ENCODE measurements around the gene PRKCA. TPM values are rescaled to one million over a fixed set of nuclear protein-coding genes. Genes with fewer than 3 reads are reported as not detected.

The PRKCA gene
- total and polyA plus RNA-seq, 9 of the 15 experiments (the other 6 are each of a cell fraction or from before 2014, with no cell fraction given) = 3.2 to 33.0 (median 17.8) TPM

GRCh38 chr17:66643815-66644710, 341.6 kb downstream of the PRKCA start:
- in situ Hi-C loops (cut with MboI) = no loop called here
- no peak for FAIRE-seq
- POLR2A ChIA-PET = interaction anchor here (0.6 to 1.7 kb wide), 2 partner anchors 12 to 137 kb away, joined by 3 read pairs; no protein-coding TSS in a partner anchor
- TF ChIP-seq MIER1 (IDR thresholded peaks at IDR 0.05; ENCODE audit: low read depth) (no peak), SIX5 (IDR thresholded peaks at IDR 0.05; ENCODE audit: borderline replicate concordance in 1 of 2, insufficient read depth in 1 of 2, low read depth in 1 of 2, low read length in 2 of 2) (no peak), POLR2G (IDR thresholded peaks at IDR 0.05; ENCODE audit: low read depth, low read length) (no peak), FOXJ3 (CRISPR knock-in tag; IDR thresholded peaks at IDR 0.05) (no peak), RBFOX2 (IDR thresholded peaks at IDR 0.05; ENCODE audit: low read depth, low read length) (no peak), GTF2E2 (tag; IDR thresholded peaks at IDR 0.05) (no peak), ZNF146 (CRISPR knock-in tag; IDR thresholded peaks at IDR 0.05; ENCODE audit: unreplicated experiment) (no peak), HMGN3 (IDR thresholded peaks at IDR 0.05; ENCODE audit: borderline replicate concordance, extremely low read depth, insufficient read length, low read depth, low read length) (no peak), ARID3B (CRISPR knock-in tag; IDR thresholded peaks at IDR 0.05; ENCODE audit: borderline replicate concordance) (no peak), NCOA2 (IDR thresholded peaks at IDR 0.05; ENCODE audit: partially characterized antibody in 2 of 2) (no peak), YY1 (IDR thresholded peaks at IDR 0.05; ENCODE audit: borderline replicate concordance in 1 of 3, control insufficient read depth in 1 of 3, extremely low read depth in 1 of 3, insufficient read depth in 3 of 3, insufficient read length in 1 of 3, insufficient replicate concordance in 2 of 3, low read depth in 1 of 3, low read length in 2 of 3) (no peak), CREB3 (tag; conservative IDR thresholded peaks at IDR 0.05; ENCODE audit: low read depth) (no peak), HSF4 (CRISPR knock-in tag; IDR thresholded peaks at IDR 0.05; ENCODE audit: borderline replicate concordance) (no peak), DNMT1 (IDR thresholded peaks at IDR 0.05) (no peak), ZBTB8A (IDR thresholded peaks at IDR 0.05; ENCODE audit: partially characterized antibody) (no peak), TSC22D4 (tag; IDR thresholded peaks at IDR 0.05) (no peak)

More at GRCh38 chr17:66643815-66644710, 341.6 kb downstream of the PRKCA start:
- no peak for DNase-seq (ENCODE audit: extremely low read depth in 1 of 4, low spot score in 3 of 4)
- Histone ChIP-seq H3K4me3 (no peak overlapping the region), H2AFZ (ENCODE audit: low read depth, low read length) (no peak overlapping the region), H3K79me2 (ENCODE audit: control insufficient read depth, insufficient read depth, low read length) (no peaks in the 10 kb centered on the region), H3K27ac (ENCODE audit: extremely low read depth, low read depth, low read length) (no peak overlapping the region), H3K36me3 (ENCODE audit: control insufficient read depth, insufficient read depth, low read length) (peaks cover 24% of the 10 kb centered on the region), H3K4me1 (replicated peaks in 1 of 2; ENCODE audit: control insufficient read depth in 2 of 2, insufficient read depth in 2 of 2, low read length in 2 of 2) (no peaks in the 10 kb centered on the region), H4K20me1 (replicated peaks; ENCODE audit: control insufficient read depth, insufficient read depth, low read length) (no peaks in the 10 kb centered on the region), H3K27me3 (ENCODE audit: control insufficient read depth in 2 of 2, insufficient read depth in 2 of 2, low read length in 2 of 2) (no peaks in the 10 kb centered on the region), H3K9ac (ENCODE audit: insufficient read depth in 1 of 2, low read depth in 2 of 2, low read length in 2 of 2) (no peak overlapping the region), H3K4me2 (ENCODE audit: insufficient read depth, low read length) (no peak overlapping the region), H3K9me3 (replicated peaks; ENCODE audit: control insufficient read depth, insufficient read depth, low read depth, low read length) (no peaks in the 10 kb centered on the region), H3K9me1 (ENCODE audit: control insufficient read depth, insufficient read depth, low read length) (no peaks in the 10 kb centered on the region)
- WGBS (ENCODE audit: insufficient coverage, low coverage, missing lambda C conversion rate) = 71% methylated on average over 11 of the region's 11 CpGs
- CTCF ChIA-PET (ENCODE audit: low intra/inter-chr PET ratio) = no interaction called here
- BruUV-seq (replicated peaks) = no TSS peak
- ATAC-seq = no peak
- intact Hi-C loops (cut with micrococcal nuclease) = no loop called here

All from K562 (cell line).